ENCODE data around the gene SYNPR. TPM values are rescaled to one million over a fixed set of nuclear protein-coding genes. Genes with fewer than 3 reads are reported as not detected.
"Not testable (repeated sequence)": the region's sequence is repeated elsewhere in the genome, so short reads cannot be mapped to it uniquely, and the experiment has no call there.

Gene SYNPR
- not detected in 2 replicates for total RNA-seq

DNA sequence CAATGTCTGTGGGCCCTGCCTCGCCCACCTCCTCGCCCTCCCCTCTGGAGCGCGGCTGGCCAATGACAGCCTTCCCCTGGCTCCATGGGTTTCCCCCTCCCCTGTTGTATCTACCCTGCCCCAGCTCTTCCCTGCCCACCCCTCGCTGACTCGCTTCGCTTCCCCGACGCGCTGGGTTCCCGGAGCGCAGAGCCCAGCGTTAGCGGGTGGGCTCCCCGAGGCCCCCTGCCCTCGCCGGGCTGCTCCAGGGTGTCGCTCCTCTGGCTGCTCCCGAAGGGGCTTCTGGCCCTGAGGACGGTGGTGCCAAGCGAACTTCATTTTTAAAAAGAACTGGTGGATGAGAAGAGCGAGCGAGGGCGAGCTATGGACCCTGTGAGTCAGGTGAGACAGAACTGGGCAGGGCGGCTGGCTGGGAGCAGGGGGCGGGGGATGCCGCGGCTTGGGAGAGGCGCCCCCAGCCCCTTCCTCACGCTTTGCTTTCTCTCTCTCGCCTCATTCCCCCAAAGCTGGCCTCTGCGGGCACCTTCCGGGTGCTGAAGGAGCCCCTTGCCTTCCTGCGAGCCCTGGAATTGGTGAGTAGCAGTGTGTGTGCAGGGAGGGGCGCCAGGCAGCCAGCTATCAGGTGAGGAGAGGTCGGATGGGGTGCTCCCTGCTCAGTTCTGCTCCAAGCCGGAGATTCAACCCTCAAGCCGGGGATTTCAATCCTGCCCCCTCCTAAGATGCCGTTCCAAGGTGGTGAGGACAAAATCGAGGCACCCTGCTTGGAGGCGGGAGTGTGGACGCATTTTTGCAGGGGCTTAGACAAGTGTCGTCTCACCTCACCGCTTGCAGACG is at the start of gene SYNPR:
SYNPR (plus strand) TSS at position 138 of the 834 bp plus-strand sequence.
- intact Hi-C loops (cut with micrococcal nuclease), result no loop called here

DNA sequence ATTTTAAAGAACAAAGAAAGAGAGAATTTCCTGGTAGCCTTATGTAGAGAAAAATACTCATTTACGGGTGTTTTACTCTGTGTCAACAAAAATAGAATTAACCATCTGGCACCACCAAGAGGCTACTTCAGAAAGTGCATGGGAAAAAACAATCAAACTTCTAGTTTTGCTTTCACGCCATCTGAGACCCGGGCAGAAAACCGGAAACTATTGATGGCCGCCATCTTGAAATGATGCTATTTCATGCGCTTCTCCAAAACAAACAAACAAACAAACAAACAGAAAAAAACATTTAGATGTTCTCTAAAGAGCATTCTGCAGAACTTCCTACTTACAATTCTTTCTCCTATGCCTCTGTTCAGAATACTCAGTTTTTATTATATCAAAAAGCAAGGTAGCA is 49.4 kb upstream of the SYNPR start:
- intact Hi-C loops (cut with micrococcal nuclease), result loop anchor here (2.0 kb wide), 1 partner anchor 606 kb away; no protein-coding TSS in a partner anchor

DNA sequence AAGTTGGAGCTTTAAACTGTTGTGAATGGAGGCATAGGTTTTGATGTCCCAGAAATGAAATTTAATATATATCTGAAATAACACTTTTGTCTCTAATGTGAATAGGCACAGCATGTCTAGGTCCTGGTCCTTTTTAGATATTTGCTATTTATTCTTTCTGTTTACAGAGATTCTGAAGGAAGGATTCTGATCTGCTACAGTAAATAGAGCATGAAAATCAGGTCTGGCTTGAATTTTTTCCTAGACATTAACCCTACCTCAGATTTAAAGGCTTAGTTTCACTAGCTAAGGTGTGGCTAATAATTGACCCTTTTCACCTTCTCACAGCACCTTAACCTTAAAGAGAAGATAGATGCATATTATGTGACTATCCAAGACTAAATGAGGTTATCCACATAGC is 48.0 kb upstream of the SYNPR start:
- intact Hi-C loops (cut with micrococcal nuclease), result no loop called here

DNA sequence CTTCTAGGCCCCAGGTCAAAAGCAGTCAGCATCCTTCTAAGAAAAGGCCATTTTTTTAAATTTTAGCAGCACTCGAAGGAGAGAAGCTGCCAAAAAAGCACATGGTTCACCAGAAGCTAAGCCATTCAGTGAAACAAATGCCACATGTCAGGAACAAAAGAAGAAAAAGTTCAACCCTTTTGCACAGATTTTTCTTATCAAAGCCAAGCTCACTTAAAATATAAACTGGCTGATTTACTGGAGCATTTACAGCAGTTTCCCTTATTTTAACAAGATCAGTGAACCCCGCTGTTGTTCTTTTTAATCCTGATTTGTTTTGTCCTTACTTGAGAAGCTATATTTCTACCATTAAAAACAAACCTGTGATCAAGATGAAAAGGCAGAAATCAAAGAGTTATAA is 46.5 kb upstream of the SYNPR start:
- intact Hi-C loops (cut with micrococcal nuclease), result no loop called here

DNA sequence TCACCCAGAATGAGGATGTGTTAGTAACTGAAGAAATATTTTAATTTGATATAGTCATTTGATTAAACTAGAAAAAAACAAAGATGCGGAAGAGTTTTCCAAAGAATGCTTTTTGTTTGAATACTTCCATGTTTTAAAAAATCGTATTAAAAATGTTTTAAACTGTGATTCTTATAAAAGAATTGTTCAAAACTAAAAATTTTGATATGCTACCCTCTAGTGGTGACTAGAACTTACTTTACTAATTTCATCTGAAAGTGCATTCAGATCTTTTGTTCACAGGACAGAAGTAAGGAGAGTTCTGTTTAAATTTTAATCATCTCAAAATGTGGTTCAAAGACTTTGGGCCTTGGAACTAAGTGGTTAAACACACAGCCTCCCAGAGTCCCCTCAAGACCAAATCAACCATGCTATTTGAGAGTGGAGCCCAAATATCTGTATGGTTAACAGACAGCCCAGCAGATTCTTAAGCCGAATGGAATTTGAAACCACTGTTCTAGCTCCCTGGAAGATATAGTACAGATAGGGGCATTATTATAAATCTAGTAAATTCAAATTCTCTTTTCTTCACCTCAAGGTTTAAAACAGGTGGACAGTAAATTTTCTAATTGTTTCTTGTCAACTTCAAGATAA is 45.2 kb upstream of the SYNPR start:
- intact Hi-C loops (cut with micrococcal nuclease), result no loop called here

DNA sequence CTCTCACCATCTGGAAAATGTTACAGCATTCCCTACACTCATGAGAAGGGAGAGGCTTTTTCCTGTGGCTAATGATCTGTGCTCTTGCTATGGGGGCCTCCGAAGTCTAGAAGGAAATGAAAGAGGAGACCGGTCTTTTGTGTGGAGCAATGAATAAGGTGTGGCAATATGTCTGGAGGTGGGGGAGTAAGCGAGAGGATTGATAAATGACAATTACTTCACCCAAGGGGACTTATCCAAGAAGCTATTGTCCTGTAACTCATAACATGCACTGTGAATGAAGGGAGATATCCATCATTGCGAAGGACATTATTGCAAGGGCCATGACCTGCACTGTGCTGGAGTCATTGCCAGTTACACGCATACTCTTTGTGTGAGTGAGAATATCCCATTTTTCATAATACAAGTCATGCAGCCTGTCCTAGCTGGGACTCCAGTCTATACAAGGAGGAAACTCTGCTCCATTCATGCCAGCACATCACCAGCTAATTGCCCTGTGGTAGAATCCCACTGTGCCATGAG is 37.7 kb upstream of the SYNPR start:
- intact Hi-C loops (cut with micrococcal nuclease), result no loop called here

DNA sequence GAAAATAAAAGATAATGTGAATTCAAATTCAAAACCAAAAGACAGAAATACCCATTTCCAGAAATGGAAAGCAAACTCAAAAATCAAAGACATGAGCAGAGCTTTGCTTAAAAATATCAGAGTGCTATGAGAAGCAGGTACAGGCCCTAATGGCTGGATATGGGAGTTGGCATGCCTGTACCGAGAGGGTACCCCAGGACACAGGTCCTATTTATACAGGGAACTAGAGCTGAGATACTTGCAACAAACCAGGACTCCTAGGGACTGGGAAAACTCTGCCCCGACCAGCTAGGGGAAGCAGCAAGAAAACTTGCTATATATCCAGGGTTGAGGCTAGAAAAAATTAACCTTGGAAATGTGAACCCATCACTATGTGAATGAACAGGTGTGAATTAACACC is 36.0 kb upstream of the SYNPR start:
- intact Hi-C loops (cut with micrococcal nuclease), result no loop called here

DNA sequence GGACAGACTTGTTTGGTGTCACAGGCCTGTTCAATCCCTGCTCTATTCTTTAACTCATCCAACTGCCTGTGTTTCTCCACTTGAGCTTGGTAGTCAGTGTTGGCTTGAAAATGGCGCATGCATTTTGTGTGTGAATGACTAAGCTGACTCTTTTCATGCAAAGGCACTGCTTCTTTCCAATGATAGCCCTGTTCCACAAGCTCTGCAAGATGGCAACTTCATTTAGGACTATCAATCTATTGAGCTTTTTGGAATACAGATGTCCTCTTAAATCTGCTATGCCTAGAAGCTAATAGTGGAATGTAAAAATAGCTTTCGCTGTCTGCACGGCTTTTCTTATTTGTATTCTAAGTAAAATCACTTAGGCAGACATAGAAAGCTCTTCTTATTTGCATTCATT is 33.6 kb upstream of the SYNPR start:
- intact Hi-C loops (cut with micrococcal nuclease), result no loop called here

DNA sequence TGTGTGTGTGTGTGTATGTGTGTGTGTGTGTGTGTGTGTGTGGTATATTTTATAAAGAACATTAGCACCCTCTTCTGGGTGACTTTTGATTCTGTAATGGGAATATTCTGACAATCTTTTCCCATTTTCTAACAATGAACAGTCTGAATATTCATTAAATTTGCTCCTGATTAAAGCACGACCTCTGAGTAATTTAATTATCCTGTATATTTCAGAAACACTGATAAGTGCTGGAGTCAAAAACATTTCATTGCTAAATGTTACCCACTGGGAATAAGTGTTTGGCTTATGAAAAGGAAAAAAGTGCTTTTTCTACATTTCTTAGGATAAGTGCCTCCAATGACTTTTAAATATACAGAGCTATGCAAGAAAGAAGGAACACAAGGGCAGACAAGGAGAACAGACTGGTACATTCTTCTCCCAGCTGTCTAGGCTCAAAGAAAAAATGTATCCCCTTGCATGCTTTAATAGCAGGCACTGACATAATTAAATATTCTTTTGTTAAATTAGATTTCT is 32.3 kb upstream of the SYNPR start:
- intact Hi-C loops (cut with micrococcal nuclease), result no loop called here

DNA sequence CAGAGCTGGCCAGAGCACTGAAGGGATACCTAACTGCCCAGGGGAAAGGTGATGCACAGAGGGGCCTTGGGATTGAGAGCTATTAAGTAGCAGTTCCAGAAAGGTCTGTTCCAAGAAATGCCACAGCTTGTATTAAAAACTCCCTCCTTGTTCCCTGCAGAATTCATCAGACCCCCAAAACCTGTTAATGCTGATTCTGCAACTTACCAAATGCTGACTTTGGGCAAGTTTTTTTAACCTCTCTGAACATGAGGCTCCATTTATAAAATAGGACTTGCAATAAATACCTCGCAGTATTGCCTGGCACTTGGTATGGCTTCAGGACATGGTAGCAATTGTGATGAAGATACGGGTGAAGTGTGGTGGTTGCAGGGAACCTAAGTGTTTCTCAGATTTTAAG is 30.1 kb upstream of the SYNPR start:
- intact Hi-C loops (cut with micrococcal nuclease), result no loop called here

DNA sequence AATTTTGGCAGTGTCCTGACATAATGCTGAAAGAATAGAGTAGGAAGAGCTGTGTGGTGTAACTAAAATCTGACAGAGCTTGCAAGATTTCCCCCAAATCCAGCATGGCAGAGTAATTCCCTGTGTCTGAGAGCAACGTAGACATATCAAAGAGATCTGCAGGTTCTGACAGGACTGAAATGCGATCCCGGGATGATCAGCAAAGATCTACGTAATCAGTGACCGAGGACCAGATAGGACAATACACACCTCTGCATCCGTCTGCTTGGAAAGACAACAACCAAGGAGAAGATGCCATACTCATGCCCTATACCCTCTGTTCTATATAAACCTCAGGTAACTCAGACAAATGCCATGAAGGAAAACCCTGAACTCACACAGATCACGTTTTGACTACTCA is 26.6 kb upstream of the SYNPR start:
- intact Hi-C loops (cut with micrococcal nuclease), result no loop called here

DNA sequence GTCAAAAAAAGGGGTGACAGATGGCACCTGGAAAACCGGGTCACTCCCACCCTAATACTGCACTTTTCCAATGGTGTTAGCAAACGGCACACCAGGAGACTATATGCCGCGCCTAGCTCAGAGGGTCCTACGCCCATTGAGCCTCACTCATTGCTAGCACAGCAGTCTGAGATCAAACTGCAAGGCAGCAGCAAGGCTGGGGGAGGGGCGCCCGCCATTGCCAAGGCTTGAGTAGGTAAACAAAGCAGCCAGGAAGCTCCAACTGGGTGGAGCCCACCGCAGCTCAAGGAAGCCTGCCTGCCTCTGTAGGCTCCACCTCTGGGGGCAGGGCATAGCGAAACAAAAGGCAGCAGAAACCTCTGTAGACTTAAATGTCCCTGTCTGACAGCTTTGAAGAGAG is 22.3 kb upstream of the SYNPR start:
- intact Hi-C loops (cut with micrococcal nuclease), result not testable (repeated sequence)

DNA sequence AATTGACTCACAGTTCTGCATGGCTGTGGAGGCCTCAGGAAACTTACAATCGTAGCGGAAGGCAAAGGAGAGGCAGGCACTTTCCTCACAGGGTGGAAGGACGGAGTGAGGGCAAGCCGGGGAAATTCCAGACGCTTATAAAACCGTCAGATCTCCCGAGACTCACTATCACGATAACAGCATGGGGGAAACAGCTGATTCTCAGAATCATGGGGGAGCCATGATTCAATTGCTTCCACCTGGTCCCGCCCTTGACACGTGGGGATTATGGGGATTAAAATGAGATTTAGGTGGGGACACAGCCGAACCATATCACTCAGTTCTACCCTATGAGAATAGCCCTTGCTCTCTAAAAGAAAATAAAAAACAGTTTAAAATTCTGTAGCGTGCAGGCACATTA is 13.4 kb upstream of the SYNPR start:
- intact Hi-C loops (cut with micrococcal nuclease), result no loop called here

DNA sequence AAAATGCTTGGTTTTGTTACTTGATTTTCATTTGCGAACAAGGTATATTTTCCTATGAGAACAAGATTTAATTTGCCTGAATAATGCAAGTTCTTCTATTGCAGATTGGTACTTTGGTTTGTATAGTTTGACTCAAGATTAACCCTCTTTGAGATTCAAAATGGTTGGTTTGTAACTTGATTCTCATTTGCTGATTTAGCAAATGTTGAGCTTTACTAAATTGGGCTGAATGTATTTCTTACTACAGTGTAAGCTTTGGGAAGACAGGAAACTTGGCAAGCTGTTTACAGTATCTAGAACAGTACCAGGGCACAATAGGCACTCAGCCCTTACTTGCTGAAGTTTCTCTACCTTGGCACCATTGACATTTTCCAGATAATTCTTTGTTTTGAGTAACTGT is 3.7 kb upstream of the SYNPR start:
- intact Hi-C loops (cut with micrococcal nuclease), result no loop called here

DNA sequence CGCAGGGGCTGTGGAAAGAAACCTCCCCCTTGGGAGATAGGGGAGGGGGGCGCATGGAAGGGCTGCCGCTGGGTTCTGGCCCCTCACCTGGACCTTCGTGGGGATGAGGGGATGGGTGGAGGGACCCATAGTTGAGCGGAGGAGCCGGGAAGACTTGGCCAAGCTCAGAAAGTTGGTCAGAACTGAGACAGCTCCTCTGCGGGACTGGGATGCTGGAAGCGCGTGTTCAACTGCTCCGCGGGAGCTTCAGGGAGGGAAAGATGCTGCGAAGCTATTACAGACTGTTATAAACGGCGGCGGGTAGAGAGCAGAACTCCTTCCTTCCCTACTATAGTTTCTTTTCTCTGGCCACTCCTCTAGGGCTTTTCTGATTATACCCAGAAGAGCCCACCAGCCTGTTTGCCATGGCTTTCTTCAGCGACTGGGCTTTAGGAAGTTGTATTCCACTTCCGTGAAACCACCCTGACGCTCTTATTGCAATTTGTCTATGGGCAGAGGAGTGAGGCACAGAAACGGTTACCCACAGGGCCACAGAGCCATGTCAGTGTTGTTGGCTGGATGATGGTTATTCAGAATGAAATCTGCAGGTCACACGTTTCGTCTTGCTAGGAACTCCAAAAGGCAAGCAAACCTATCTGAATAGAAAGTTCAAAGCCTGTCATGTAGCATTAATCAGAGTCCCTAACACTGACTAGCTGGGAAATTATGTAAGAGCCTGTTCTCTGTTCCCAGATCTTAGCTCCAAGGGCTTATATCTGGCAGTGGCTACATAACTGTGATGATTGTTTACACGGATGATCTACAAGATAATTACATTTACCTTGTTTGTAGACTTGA is 1.1 kb downstream of the SYNPR start:
- intact Hi-C loops (cut with micrococcal nuclease), result no loop called here

DNA sequence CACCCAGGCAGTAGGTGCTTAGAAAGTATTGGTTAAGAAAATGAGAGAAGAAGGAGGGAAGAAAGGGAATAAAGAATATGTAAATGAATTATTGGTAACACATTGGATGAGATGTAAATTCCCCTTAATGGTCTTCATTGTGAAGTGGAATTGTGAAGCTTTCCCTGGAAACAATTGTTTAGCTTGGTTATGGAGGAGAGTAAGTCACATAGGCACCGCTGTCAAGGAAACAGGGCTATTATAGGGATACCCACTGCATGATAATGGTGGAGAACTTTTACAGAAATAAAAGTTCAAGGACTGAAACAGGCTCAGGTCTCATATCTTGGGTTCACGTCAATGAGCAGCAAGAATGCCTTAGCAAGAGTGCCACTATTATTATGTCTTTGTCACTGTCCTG is 9.5 kb downstream of the SYNPR start:
- intact Hi-C loops (cut with micrococcal nuclease), result no loop called here

DNA sequence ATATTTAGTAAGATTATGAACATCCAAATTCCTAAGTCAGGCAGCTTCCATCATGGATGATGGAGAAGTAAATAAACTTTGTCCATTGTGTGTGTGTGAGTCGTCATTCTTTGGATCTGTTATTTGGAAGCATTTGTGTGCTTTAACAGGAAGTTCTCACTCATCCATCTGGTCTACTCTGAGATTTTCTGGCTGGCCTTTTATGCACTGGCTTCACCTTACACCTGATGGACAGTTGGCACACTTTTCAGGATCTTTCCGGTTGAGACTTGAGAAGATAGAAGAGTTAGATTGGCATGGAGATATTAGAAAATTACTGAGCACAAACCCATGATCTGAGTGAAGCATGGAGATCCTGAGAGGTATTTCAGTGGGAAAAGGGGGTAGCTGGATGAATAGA is 12.6 kb downstream of the SYNPR start:
- intact Hi-C loops (cut with micrococcal nuclease), result no loop called here

DNA sequence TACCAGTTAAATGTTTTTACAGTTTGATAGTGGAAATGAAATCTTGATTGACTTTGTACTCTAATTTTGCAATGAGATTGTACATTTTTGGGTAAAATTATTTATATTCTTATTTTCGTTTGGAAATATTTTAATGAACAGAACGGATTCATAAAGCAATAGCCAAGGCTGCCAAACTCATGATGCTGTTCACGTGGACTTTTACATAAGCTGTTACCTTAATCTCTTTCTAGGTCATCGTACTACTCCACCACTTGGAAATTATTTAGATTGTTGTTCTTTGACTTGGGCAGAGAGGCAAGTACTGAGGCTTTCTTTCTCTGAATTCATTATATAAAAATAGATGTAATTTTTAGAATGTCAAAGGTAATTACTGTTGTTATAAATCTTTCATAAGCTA is 16.2 kb downstream of the SYNPR start:
- intact Hi-C loops (cut with micrococcal nuclease), result no loop called here

DNA sequence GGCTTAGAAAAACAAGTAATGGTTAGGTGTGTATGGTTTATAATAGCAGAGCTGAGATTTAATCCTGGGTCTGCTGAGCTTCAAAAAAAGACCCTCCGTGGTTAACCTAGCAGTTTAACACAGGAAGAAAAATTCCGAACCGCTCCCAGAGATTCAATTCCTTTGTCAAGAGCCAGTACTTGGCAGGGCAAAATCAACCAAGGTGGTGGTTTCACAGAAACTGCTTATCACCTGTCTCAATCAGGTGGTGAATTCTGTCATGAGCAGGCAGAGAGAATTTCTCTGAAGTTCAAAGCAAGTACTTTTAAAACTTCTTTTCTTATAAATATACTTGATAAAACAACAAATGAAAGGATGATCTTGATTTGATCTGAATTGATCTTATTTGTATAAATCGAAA is 17.2 kb downstream of the SYNPR start:
- intact Hi-C loops (cut with micrococcal nuclease), result no loop called here

DNA sequence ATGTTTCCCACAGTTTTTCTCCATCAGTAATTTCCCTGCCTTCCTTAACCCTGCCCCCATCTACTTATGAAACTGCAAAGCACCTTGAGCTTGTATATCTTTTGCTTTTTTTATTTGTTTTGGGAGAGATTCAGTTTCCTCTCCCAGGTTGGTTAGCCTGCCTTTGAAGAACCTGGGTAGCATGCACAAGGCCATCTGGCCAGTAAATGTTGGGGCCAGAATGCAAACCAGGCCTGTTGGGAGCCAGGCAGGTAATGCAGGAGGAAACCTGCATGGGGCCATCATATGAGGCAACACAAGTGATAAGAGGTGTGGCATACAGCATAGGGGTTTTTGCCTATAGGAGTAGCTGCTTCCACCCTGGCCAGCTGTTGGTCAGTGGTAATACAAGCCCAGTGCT is 17.7 kb downstream of the SYNPR start:
- intact Hi-C loops (cut with micrococcal nuclease), result no loop called here

DNA sequence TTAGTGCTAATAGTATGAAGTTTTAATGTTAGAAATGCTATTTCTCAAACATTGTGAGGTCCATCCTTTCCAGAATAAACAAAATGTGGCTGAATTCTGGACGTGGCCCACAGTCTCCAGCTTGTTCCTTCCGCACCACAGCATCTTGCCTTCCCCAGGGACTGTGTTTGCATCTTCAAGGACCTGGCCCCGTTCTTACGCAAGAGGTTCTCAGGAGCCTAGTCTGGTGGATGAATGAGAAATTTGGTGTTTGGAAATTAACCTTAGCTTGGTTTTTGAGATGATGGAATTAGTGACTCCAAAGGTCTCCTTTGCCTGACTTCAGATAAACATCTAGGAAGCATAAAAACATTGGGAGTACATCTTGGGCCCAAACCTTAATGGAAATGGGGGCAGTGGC is 18.1 kb downstream of the SYNPR start:
- intact Hi-C loops (cut with micrococcal nuclease), result no loop called here

DNA sequence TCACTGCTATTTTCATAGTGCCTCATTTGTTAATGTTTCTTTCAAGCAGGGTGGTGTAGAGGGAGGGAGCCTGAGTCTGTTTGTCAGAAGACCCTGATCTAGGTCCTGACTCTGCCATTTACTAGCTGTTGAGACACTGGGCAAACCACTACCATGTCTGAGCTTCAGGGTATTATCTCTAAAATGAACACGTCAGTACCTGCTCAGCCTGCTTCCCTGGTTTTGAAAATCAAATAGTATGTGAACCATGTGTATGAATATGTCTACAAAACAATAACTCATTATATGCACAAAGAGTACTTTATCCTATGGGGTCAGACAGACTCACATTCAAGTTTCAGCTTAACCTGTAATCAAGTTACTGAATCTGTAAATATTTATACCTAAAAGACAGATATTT is 25.1 kb downstream of the SYNPR start:
- intact Hi-C loops (cut with micrococcal nuclease), result no loop called here

Data from T-helper 2 cell treated with Interferon-gamma antibody and Interleukin-4, amounts not matched to agents 100 ng/mL and 5 ng/mL, for 36 hours (primary cell).